Fibroblast of gingiva (primary cell): Measurements from ENCODE around the gene SMARCD3.

Experiments used
- DNase-seq: peaks from one replicate; pipeline ENCODE4 v3.0.0-alpha.2; 2011; ENCODE audit warnings: low read depth

Gene SMARCD3

GRCh38 chr7:151208253-151208862 lies 40.1 kb downstream of the SMARCD3 start:
- no peak for DNase-seq

GRCh38 chr7:151207804-151208203 lies 40.7 kb downstream of the SMARCD3 start:
- no peak for DNase-seq

- no peak for DNase-seq
Observed at GRCh38 chr7:151207315-151207714, 41.2 kb downstream of the SMARCD3 start.

- no peak for DNase-seq
Observed at GRCh38 chr7:151206914-151207313, 41.6 kb downstream of the SMARCD3 start.

- DNase-seq: no peak
Observed at GRCh38 chr7:151205730-151206129, 42.8 kb downstream of the SMARCD3 start.

- no peak for DNase-seq
Observed at GRCh38 chr7:151204383-151205032, 44.0 kb downstream of the SMARCD3 start.

GRCh38 chr7:151202836-151203235 lies 45.7 kb downstream of the SMARCD3 start:
- DNase-seq: no peak

- DNase-seq: no peak
Observed at GRCh38 chr7:151201751-151202150, 46.7 kb downstream of the SMARCD3 start.

GRCh38 chr7:151201344-151201743 lies 47.1 kb downstream of the SMARCD3 start:
- no peak for DNase-seq

- no peak for DNase-seq
Observed at GRCh38 chr7:151198945-151199848, 49.3 kb downstream of the SMARCD3 start.

GRCh38 chr7:151197932-151198331 lies 50.6 kb downstream of the SMARCD3 start:
- no peak for DNase-seq

GRCh38 chr7:151195616-151196450 lies 52.7 kb downstream of the SMARCD3 start:
- no peak for DNase-seq

- DNase-seq: no peak
Observed at GRCh38 chr7:151194188-151194587, 54.3 kb downstream of the SMARCD3 start.

- DNase-seq: no peak
Observed at GRCh38 chr7:151193203-151193978, 55.1 kb downstream of the SMARCD3 start.

GRCh38 chr7:151192002-151192539 lies 56.4 kb downstream of the SMARCD3 start:
- no peak for DNase-seq

GRCh38 chr7:151191544-151191943 lies 57.0 kb downstream of the SMARCD3 start:
- no peak for DNase-seq

GRCh38 chr7:151189038-151189437 lies 59.5 kb downstream of the SMARCD3 start:
- no peak for DNase-seq
